Measurements from ENCODE around the gene XRCC3.

DNA sequence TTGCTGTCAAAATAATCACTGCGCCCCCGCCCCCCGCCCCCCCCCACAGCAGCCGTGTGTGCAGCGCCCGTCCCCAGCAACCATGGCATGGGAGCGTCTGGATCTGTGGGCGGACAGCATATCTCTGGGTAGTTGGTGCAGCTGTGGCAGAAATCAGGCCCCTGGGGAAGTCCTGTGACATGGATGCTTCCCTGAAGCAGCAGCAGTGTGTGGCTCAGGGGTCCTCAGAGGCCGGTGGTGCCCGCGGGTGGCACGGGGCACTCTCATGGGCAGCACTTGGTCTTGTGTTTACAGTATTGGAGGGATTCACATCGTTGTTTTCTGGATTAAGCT is 19.2 kb downstream of the XRCC3 start:
- TF ChIP-seq, protein P1, sequence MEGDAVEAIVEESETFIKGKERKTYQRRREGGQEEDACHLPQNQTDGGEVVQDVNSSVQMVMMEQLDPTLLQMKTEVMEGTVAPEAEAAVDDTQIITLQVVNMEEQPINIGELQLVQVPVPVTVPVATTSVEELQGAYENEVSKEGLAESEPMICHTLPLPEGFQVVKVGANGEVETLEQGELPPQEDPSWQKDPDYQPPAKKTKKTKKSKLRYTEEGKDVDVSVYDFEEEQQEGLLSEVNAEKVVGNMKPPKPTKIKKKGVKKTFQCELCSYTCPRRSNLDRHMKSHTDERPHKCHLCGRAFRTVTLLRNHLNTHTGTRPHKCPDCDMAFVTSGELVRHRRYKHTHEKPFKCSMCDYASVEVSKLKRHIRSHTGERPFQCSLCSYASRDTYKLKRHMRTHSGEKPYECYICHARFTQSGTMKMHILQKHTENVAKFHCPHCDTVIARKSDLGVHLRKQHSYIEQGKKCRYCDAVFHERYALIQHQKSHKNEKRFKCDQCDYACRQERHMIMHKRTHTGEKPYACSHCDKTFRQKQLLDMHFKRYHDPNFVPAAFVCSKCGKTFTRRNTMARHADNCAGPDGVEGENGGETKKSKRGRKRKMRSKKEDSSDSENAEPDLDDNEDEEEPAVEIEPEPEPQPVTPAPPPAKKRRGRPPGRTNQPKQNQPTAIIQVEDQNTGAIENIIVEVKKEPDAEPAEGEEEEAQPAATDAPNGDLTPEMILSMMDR (IDR thresholded peaks at IDR 0.05; ENCODE audit: low read length) = no peak
- no peak for TF ChIP-seq EZH2 (IDR thresholded peaks at IDR 0.05; ENCODE audit: borderline replicate concordance, low read length)
